Activated CD8-positive, alpha-beta T cell treated with anti-CD3 and anti-CD28 coated beads for 36 hours (primary cell): ENCODE data around the gene OR2AT4. TPM values are rescaled to one million over a fixed set of nuclear protein-coding genes. Genes with fewer than 3 reads are reported as not detected.

Source experiments
- ATAC-seq: fragments of 200-7000 bp; cut with Tn5 transposase; one replicate; pipeline ENCODE4 v1.10.0; 2021; ENCODE audit warnings: mild to moderate bottlenecking, moderate library complexity
- CTCF ChIA-PET: fragments of 350-600 bp; sonication (Branson Sonifier 250); formaldehyde crosslinking; loops from one replicate; lab custom pipeline; 2021; ENCODE audit warnings: antibody characterized with exemption; lab: Charles Lee
- POLR2A ChIA-PET: fragments of 350-600 bp; sonication (Branson Sonifier 250); formaldehyde crosslinking; loops from one replicate; lab custom pipeline; 2021; ENCODE audit warnings: antibody characterized with exemption; lab: Charles Lee
- DNase-seq: peaks from one replicate; pipeline ENCODE4 v3.0.0-alpha.2; 2020
- H3K27ac Mint-ChIP-seq: one replicate; pipeline ENCODE4 v1.8.0; 2021; ENCODE audit warnings: mild to moderate bottlenecking, mixed read lengths
- H3K27me3 Mint-ChIP-seq: one replicate; pipeline ENCODE4 v1.8.0; 2021; ENCODE audit warnings: mixed read lengths
- H3K36me3 Mint-ChIP-seq: one replicate; pipeline ENCODE4 v1.8.0; 2021; ENCODE audit warnings: low read depth, mixed read lengths
- H3K4me1 Mint-ChIP-seq: one replicate; pipeline ENCODE4 v1.8.0; 2021; ENCODE audit warnings: low read depth, mixed read lengths
- H3K4me3 Mint-ChIP-seq: one replicate; pipeline ENCODE4 v1.8.0; 2021; ENCODE audit warnings: mild to moderate bottlenecking, moderate library complexity, mixed read lengths
- H3K9me3 Mint-ChIP-seq: one replicate; pipeline ENCODE4 v1.8.0; 2021; ENCODE audit warnings: mixed read lengths
- CTCF ChIP-seq: fragments of 200-600 bp; IDR thresholded peaks from one replicate; pipeline ENCODE4 v1.8.0; 2022; ENCODE audit warnings: antibody characterized with exemption, mild to moderate bottlenecking
- intact Hi-C: fragments of 100-400 bp; cut with micrococcal nuclease; formaldehyde crosslinking; loops from one replicate; pipeline ENCODE4 v1.10.0; 2022
- total RNA-seq, 2 experiments: library from RNA; stranded (reverse); gene quantifications; one replicate each; pipeline ENCODE4 v1.2.3, GENCODE V29; 2021

The OR2AT4 gene
- total RNA-seq, 2 experiments from 2014 or later, result not detected

GRCh38 chr11:75135651-75136050 lies 39.0 kb upstream of the OR2AT4 start:
- no peak for ATAC-seq
- Mint-ChIP-seq H3K27ac (no peak overlapping the region), H3K36me3 (no peaks in the 10 kb centered on the region), H3K4me3 (no peak overlapping the region), H3K4me1 (peaks cover 3% of the 10 kb centered on the region), H3K27me3 (peaks cover 6% of the 10 kb centered on the region), H3K9me3 (no peaks in the 10 kb centered on the region)
- intact Hi-C loops, result no loop called here
- TF ChIP-seq CTCF, result no peak
- ChIA-PET CTCF (interaction anchor here (1.1 to 20.0 kb wide), 5 partner anchors 7 to 108 kb away, joined by 3 to 663 read pairs (median 7); partner anchors contain the start of gene TPBGL), POLR2A (no interaction called here)
- no peak for DNase-seq

GRCh38 chr11:75135021-75135650 lies 38.5 kb upstream of the OR2AT4 start:
- no peak overlapping the region for H3K27ac Mint-ChIP-seq
- H3K4me3 Mint-ChIP-seq, result no peak overlapping the region
- no peak for TF ChIP-seq CTCF
- CTCF ChIA-PET, result interaction anchor here (1.1 to 20.0 kb wide), 5 partner anchors 8 to 108 kb away, joined by 3 to 663 read pairs (median 7); partner anchors contain the start of gene TPBGL
- ATAC-seq, result no peak
- no peaks in the 10 kb centered on the region for H3K36me3 Mint-ChIP-seq
- no peaks in the 10 kb centered on the region for H3K9me3 Mint-ChIP-seq
- intact Hi-C loops, result no loop called here
- POLR2A ChIA-PET, result no interaction called here
- no peaks in the 10 kb centered on the region for H3K4me1 Mint-ChIP-seq
- DNase-seq, result no peak
- H3K27me3 Mint-ChIP-seq, result peaks cover 6% of the 10 kb centered on the region

GRCh38 chr11:75133976-75134375 lies 37.3 kb upstream of the OR2AT4 start:
- POLR2A ChIA-PET, result no interaction called here

GRCh38 chr11:75132080-75132479 lies 35.4 kb upstream of the OR2AT4 start:
- CTCF ChIA-PET, result interaction anchor here (1.3 to 20.0 kb wide), 2 partner anchors 9 to 112 kb away, joined by 3 to 663 read pairs; partner anchors contain the start of gene TPBGL

More at GRCh38 chr11:75133976-75134375, 37.3 kb upstream of the OR2AT4 start:
- ATAC-seq, result no peak
- H3K9me3 Mint-ChIP-seq, result no peaks in the 10 kb centered on the region
- H3K36me3 Mint-ChIP-seq, result no peaks in the 10 kb centered on the region
- TF ChIP-seq CTCF, result no peak
- no peak overlapping the region for H3K4me3 Mint-ChIP-seq
- H3K27ac Mint-ChIP-seq, result no peak overlapping the region
- intact Hi-C loops, result no loop called here
- no peaks in the 10 kb centered on the region for H3K4me1 Mint-ChIP-seq
- CTCF ChIA-PET, result interaction anchor here (0.9 to 20.0 kb wide), 4 partner anchors 9 to 111 kb away, joined by 3 to 663 read pairs (median 8); partner anchors contain the start of gene TPBGL
- no peak for DNase-seq
- H3K27me3 Mint-ChIP-seq, result peaks cover 12% of the 10 kb centered on the region

More at GRCh38 chr11:75132080-75132479, 35.4 kb upstream of the OR2AT4 start:
- no peak for TF ChIP-seq CTCF
- POLR2A ChIA-PET, result no interaction called here
- Mint-ChIP-seq H3K27me3 (peaks cover 13% of the 10 kb centered on the region), H3K27ac (no peak overlapping the region), H3K36me3 (no peaks in the 10 kb centered on the region), H3K4me3 (no peak overlapping the region), H3K9me3 (no peaks in the 10 kb centered on the region), H3K4me1 (no peaks in the 10 kb centered on the region)
- intact Hi-C loops, result no loop called here
- ATAC-seq (no peak), DNase-seq (no peak)
